IPS-18c (cell line): ENCODE data around the gene METTL25B.

Experiments used
- H3K4me3 ChIP-seq: 2 replicates; pipeline ENCODE4 v1.7.0; 2013; ENCODE audit warnings: low read depth, mild to moderate bottlenecking, low read length, moderate library complexity; ENCODE audit not compliant: insufficient read depth
- H3K9me3 ChIP-seq: one replicate; pipeline ENCODE4 v1.6.1; 2013; ENCODE audit warnings: mild to moderate bottlenecking, low read length, moderate library complexity; ENCODE audit not compliant: control insufficient read depth, insufficient read depth

METTL25B gene

DNA sequence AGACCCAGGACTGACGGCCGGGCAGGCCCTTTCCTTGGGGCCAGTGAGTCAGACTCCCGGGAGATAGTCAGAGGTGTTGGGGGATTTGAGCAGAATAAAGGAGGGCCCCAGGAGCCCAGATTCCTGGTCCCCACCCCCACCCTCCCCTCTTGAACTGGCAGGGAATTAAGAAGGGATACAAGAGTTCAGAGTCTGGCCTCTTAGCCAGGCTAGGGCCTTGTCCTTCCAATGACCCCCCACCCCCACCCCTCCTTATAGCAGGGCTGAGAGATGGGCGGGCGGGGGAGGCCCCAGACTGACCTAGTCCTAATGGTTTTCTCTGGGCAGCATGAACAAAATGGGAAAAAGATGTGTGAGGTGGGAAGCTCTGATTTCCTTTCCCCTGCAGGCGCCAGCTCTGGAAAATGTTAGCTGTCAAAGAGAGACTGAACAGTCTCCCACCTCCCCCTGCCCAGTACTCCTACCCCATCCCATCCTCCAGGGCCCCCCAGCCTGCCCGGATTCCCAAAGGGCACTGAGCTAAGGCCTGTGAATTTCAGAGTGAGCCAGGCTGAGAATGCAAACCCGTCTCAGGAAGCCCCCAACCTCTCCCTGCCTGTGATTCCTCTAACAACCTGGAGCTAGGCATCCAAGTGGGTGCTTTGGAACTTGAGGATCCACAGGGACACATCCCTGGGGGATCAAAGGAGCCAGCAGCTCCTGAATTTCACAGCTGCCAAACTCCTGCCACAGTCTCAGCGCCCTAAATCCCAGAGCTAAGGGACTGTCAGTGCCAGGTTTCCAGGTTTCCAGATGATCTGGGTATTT lies 17.1 kb upstream of the METTL25B start:
- H3K4me3 ChIP-seq, result peak overlapping the region; percentile 20; the same call in 1 of the 2 replicates
- no peaks in the 10 kb centered on the region for H3K9me3 ChIP-seq

DNA sequence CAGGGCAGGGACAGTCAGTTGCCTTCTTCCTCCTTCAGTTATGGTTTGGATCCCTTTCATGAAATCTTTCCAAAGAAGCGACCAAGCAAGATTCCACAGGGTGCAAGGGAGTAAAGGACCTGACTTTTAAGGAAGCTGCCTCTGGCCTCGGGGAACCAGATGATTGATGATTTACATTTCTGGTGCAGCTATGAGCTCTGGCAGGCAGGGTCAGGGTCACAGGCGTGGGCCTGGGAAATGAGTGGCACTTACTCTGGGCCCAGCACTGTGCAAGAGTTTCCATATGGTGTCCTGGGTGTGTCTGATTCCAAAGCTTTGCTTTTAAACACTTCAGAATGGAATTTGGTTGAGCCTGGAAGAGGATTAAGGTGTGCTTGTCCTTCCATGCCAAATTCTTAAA lies 15.6 kb upstream of the METTL25B start:
- Histone ChIP-seq H3K9me3 (no peaks in the 10 kb centered on the region), H3K4me3 (no peak overlapping the region)

DNA sequence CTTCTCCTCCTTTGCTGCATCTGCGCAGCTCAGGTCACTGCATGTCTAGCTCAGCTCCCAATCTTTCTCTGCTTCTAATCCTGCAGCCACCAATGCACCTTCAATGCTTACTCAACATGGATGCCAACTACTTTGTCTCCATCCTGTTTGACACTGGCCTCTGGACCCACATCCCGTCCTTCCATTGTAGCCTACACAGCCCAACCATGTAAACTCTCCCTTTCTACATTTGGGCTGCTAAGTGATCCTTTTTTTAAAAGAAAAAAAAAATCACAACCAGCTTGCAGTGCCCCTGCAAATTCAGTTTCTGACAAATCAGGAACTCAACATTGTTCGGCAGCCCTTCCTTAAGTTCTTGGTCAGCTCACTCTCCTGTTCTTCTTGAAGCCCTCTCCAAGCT lies 13.4 kb upstream of the METTL25B start:
- Histone ChIP-seq H3K9me3 (no peaks in the 10 kb centered on the region), H3K4me3 (no peak overlapping the region)

DNA sequence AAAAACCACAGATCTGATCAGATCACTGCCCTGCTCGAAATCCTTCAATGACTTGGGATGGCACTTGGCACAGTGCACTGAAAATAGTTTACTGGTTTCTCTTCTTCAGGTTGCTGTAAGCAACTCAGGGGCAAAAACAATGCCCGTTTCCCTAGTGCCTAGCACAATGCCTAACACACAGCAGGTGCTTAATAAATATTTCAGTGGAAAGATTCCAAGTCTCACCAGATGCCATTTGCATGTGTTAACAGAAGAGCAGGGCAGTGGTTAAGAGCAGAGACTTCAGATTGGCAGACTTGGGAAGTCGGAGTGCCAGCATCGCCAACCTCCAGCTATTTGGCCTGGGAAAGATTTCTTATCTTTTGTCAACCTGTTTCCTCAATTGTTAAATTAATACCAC lies 10.9 kb upstream of the METTL25B start:
- Histone ChIP-seq H3K9me3 (no peaks in the 10 kb centered on the region), H3K4me3 (no peak overlapping the region)

DNA sequence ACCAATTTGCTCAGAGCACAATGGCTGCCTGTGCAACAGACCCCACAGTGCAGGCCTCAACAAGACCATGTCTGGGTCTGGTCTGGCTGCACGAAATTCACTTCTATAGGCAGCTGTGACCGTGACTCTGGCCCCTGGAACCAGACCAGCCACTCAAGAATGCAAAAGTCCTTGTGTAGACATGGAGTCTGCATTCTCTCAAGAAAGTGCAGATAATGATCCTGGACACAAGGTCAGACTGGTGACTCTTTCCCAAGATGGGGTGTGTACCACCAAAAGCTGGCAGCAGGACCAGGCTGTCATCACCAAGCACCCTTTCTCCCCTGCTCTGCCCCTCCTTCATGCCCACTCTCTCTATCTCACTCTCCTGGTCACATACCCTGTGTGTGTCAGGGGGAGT lies 7.1 kb upstream of the METTL25B start:
- Histone ChIP-seq H3K9me3 (no peaks in the 10 kb centered on the region), H3K4me3 (no peak overlapping the region)

DNA sequence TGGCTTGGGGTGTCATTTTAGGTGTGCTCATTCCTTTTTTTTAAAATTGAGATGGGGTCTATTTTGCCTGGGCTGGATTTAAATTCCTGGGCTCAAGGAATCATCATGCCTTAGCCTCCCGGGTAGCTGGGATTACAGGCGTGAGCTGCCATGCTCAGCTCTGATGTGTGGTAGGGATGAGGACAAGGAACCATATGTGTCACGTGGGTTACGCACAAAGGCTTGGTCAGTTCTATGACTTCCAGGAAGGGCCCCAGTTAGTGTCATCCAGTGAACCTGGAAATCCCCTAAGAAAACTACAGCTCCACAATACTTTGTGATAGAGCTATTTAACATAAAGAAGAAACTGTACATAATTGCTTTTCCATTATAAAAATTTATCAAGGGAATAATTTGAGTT lies 6.7 kb upstream of the METTL25B start:
- Histone ChIP-seq H3K4me3 (no peak overlapping the region), H3K9me3 (no peaks in the 10 kb centered on the region)

DNA sequence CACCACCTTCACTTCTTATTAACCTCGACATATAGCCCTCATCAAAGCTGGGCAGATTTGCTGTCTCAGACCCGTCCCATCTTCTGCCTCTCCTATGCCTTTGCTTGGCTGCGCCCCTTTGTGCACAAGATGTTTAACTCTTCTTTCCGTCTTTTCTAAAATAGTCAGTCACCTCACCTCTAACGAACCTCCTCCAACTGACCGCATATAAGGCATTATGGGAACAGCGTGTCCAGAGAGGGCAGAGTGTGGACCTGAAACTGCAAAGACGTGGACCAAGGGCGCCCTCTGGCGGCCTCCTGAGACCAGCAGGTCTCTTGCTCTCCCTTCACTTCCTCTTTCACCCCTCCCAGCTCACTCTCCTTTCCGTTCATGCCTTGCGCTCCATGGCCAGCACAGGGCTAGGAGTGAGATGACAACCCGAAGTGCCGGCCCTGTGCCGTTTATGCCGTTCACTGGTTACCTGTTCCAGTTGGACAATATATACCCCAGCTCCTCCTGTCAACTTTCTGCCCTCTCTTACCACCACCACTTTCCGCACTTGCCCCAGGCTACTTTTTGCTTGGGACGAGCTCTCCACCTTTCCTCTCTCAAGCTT lies 2.5 kb upstream of the METTL25B start:
- H3K4me3 ChIP-seq, result peak overlapping the region; percentile 40
- H3K9me3 ChIP-seq, result no peaks in the 10 kb centered on the region

DNA sequence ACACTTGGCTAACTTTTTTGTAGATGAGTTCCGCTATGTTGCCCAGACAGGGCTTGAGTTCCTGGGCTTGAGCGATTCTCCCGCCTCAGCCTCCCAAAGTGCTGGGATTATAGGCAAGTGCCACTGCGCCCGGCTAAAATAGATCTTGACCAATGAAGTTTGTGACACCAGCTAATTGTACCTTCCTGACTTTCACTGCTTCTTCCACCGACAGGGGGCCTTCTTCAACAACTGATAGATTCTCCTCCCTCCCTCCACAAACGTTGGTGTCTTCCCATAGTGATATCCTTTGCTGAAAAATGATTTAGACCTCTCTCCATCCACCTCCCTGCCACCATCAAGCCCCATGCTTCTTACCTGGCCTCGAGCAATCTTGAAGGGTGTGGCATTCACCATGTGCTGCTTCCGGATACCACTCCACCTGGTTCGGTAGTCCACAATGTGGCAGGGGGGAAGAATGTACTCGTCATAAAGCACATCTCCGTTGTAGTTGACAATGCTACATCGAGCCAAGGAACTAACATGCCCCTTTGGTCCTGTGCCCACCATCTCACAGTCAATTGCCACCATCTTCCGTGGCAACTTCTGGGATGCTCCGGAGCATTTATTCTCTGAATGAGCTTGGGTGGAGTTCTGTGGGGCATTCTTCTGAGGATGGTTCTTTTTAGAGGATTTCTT lies 1.6 kb upstream of the METTL25B start:
- Histone ChIP-seq H3K9me3 (no peaks in the 10 kb centered on the region), H3K4me3 (peak overlapping the region; percentile 40; the same call in 1 of the 2 replicates)

DNA sequence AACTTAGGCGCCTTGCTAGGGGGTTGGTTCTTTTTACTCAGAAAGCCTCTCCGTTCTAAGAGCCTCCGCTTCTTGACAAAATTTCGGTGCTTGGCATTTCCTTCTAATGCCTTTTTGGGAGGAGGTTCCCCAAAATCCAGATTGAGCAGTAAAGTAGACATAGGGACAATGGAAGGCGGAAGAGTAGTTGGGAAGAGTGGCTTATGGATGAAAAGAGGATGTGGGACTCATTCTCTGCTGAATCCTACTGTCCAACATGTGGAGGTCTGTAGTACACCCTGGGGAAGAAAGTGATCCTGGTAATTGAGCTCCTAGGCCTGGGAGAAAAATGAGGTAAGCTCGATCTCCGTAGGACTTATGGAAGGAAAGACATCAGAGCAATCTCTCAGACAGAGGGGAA lies 777 bp upstream of the METTL25B start:
- H3K9me3 ChIP-seq, result no peaks in the 10 kb centered on the region
- H3K4me3 ChIP-seq, result peak overlapping the region; percentile 76

DNA sequence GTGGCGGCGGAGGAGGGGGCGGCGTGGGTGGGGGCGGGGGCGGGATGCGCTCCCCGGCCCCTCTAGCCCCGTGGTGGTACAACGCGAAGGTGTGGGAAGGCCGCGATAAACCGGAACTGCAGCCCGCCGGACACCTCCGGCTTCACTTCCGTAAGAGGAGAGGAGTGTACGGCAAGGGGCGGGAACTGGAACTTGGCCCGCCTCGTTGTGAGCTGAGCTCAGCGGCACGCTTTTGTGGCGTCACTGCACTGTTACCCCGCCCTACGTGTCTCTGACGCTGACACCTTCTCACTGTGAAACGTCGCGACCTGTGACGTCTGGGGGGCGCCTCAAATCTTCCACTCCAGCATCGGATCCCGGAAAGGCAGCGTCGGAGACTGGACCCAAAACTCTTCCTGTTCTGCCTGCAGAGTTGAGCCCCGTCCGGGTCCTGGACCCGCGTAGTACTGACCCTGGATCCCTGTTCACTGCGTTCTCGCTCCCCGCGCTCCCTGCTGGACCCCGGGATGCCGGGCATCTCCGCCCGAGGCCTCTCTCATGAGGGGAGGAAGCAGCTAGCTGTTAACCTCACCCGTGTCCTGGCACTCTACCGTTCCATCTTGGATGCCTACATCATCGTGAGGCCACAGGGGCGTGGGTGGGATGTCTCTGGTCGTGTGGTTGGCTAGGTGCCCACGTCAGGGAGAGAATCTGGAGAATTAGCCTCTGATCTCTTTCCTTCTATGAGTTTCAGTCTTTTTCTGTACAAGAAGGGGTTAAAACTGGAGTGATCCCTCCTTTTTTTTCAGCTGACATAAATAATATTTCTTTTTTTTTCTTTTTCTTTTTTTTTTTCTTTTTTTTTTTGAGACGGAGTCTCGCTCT lies 562 bp downstream of the METTL25B start, which contains the start of gene ISG20L2:
ISG20L2 (minus strand) TSS at position 168 of the 864 bp plus-strand sequence. CDS start 1,114 bp downstream, outside the sequence.
- H3K9me3 ChIP-seq, result no peaks in the 10 kb centered on the region
- peak within 1 kb of the TSS; percentile 76 for H3K4me3 ChIP-seq

DNA sequence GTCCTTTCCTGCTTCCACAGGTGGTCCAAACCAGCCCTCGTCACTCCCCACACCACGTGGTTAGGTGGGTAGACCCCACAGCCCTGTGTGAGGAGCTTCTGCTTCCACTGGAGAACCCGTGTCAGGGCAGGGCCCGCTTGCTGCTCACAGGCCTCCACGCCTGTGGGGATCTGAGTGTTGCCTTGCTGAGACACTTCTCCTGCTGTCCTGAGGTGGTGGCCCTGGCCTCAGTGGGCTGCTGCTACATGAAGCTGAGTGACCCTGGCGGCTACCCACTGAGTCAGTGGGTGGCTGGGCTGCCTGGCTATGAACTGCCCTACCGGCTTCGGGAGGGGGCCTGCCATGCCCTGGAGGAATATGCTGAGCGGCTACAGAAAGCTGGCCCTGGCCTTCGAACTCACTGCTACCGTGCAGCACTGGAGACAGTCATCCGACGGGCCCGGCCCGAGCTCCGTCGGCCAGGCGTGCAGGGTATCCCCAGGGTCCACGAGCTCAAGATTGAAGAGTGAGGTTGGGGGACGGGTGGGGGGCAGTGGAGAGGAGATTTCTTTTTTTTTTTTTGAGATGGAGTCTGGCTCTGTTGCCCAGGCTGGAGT lies 5.8 kb downstream of the METTL25B start:
- Histone ChIP-seq H3K9me3 (no peaks in the 10 kb centered on the region), H3K4me3 (no peak overlapping the region)

DNA sequence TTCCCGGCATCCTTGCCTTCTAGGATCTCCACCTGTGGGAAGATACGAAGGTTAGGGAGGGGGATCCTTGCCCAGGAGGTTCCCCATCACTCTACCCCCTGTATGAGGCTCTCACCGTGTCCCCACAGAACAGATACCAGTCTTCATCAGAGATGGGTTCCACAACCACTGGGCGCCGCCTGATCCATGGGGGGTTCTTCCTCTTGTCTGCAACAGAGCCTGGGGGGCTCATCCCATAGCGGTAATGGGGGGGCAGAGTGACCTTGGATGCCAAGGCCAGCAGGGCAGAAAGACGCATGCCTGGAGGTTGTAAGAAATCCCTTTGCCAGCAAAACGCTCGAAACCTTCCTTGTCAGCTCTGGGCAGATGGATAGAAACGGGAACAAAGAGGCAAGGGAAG lies 10.1 kb downstream of the METTL25B start:
- Histone ChIP-seq H3K4me3 (no peak overlapping the region), H3K9me3 (no peaks in the 10 kb centered on the region)

DNA sequence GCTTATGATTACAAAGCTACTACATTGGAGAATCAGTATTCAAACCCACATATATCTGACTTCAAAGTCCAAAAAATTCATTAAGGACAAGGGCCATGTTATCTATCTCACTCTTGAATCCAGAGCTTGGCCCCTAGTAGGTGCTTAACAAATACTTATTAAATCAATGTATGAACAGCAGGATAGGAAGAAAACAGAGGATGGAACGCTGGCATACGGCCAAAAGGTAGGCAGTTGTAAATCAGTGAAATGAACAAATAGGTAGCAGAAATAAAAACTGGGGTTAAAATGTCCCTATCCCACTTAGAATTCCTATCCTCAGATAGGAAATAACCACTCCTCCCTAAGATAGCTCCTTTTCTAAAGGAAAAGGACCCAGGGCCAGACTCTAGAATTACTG lies 10.6 kb downstream of the METTL25B start:
- no peaks in the 10 kb centered on the region for H3K9me3 ChIP-seq
- H3K4me3 ChIP-seq, result no peak overlapping the region

DNA sequence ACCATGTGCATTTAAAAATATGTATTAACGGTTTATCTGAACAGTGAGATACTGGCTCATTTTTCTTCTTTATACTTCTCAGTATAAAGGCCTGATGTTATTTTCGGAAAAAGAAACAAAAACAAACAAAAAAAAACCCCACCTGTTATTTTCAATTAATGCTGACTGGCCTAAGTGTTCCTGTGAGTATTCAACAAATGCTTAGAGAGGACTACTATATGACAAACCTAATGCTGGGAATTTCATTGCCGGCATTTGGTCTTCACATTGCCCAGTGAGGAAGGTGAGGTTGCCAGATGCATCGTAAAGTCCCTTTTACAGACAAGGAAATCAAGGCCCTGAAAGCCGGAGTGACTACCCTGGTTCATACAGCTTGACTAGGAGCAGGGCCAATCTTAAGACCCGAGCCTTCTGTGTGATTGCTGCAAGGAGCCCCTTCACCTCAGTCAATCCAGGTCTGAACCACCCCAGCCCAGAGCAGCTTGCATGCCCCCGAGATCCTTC lies 12.0 kb downstream of the METTL25B start:
- Histone ChIP-seq H3K4me3 (peak overlapping the region; percentile 82), H3K9me3 (no peaks in the 10 kb centered on the region)

DNA sequence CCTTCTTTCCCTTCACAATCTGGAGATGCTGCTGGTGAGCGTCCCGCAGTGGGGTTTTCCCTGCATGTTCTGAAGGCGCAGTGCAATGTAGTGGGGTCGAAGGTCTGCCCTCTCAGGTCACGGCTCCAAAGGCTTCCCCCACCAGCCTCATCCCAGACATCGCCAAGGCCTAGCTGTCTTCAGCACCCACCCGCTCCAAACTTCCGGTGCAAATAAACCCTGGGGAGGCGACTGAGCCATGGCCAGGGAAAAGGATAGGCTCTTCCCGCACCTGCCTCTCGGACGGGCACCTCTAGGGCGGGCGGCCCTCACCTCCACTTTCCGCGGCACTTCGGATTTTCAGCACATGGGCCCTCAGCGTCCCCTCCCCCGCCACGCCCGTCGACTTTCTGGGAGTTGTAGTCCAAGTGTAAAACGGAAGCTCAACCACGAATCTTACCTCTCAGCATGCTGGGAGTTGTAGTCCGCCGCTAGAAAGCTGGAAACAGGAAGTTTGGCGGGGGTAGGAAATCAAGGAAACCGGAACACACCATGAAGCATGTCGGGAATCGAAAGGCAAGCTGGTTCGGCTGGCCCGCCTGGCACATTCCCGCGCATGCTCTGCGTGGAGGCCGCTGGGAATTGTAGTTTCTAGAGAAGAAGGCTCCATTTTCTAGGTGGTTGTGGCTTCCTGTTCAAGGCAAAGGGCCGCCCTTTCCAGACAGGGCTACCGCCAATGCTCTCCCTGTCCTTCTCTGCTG lies 12.6 kb downstream of the METTL25B start, which contains the start of gene MRPL24:
MRPL24 (minus strand) TSS at position 348 of the 740 bp plus-strand sequence. CDS start 2,384 bp downstream, outside the sequence.
- H3K4me3 ChIP-seq, result peak within 1 kb of the TSS; percentile 82
- H3K9me3 ChIP-seq, result no peaks in the 10 kb centered on the region

DNA sequence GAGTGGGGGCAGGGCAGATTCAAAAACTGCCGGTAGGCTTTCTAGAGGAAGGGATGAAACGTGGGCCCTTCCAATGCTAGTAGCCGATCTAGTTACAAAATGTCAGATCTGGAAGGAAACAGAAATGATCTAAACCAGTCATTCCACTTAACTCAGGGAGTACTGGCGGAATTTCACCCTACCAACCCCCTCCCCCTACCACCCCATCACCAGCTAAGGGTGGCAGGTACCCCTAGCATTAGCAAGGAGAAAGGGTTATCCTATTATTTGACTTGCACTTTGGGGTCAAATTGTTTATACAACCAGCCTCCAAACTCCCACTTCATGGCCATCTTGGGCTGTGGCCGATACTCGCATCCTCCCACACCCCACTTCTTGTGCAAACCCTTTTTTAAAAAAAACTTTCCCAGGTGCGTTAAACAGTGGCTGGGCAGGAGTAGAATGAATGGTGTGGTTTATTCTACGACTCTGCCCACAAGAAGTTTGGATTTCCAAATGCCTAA lies 13.3 kb downstream of the METTL25B start:
- H3K4me3 ChIP-seq, result peak overlapping the region; percentile 16; the same call in 1 of the 2 replicates
- H3K9me3 ChIP-seq, result no peaks in the 10 kb centered on the region
